RCC 7860 (cell line): ENCODE measurements around the gene MBD5.

ENCODE experiments used
- DNase-seq: peaks from one replicate; pipeline ENCODE4 v3.0.0-alpha.2; 2015; ENCODE audit warnings: low spot score
- FAIRE-seq: peaks from 2 replicates; lab custom pipeline; 2012; peaks lifted over from hg19 to GRCh38; lab: Jason Lieb, UNC

Gene MBD5

GRCh38 chr2:148106331-148106730 is 85.4 kb downstream of the MBD5 start:
- DNase-seq (no peak), FAIRE-seq (no peak)

- no peak for DNase-seq
- FAIRE-seq, result no peak
Measured at GRCh38 chr2:148108385-148108784, 87.5 kb downstream of the MBD5 start.

GRCh38 chr2:148110184-148110583 is 89.3 kb downstream of the MBD5 start:
- FAIRE-seq (no peak), DNase-seq (no peak)

GRCh38 chr2:148122788-148123187 is 101.9 kb downstream of the MBD5 start:
- peak; percentile 49 for FAIRE-seq
- DNase-seq, result no peak

GRCh38 chr2:148124271-148124670 is 103.4 kb downstream of the MBD5 start:
- FAIRE-seq, result peak; percentile 82
- peak; percentile 56 for DNase-seq

- FAIRE-seq (peak; percentile 100), DNase-seq (peak; percentile 93)
Measured at GRCh38 chr2:148130581-148130980, 109.7 kb downstream of the MBD5 start.

- DNase-seq, result peak; percentile 16
Measured at GRCh38 chr2:148132412-148132811, 111.5 kb downstream of the MBD5 start.

GRCh38 chr2:148135705-148136104 is 114.8 kb downstream of the MBD5 start:
- DNase-seq (no peak), FAIRE-seq (no peak)

More at GRCh38 chr2:148132412-148132811, 111.5 kb downstream of the MBD5 start:
- FAIRE-seq, result peak; percentile 91

GRCh38 chr2:148136441-148136840 is 115.5 kb downstream of the MBD5 start:
- no peak for DNase-seq
- no peak for FAIRE-seq

- no peak for FAIRE-seq
- DNase-seq, result no peak
Measured at GRCh38 chr2:148161909-148162435, 141.1 kb downstream of the MBD5 start.

GRCh38 chr2:148162871-148163270 is 142.0 kb downstream of the MBD5 start:
- DNase-seq, result no peak

GRCh38 chr2:148165975-148166374 is 145.1 kb downstream of the MBD5 start:
- peak; percentile 18 for FAIRE-seq
- DNase-seq, result no peak

More at GRCh38 chr2:148162871-148163270, 142.0 kb downstream of the MBD5 start:
- no peak for FAIRE-seq

GRCh38 chr2:148167241-148167766 is 146.4 kb downstream of the MBD5 start:
- FAIRE-seq, result no peak
- no peak for DNase-seq

- FAIRE-seq (no peak), DNase-seq (no peak)
Measured at GRCh38 chr2:148167855-148168254, 147.0 kb downstream of the MBD5 start.

- no peak for FAIRE-seq
Measured at GRCh38 chr2:148172131-148172753, 151.4 kb downstream of the MBD5 start.

GRCh38 chr2:148173168-148173567 is 152.3 kb downstream of the MBD5 start:
- FAIRE-seq (no peak), DNase-seq (no peak)

More at GRCh38 chr2:148172131-148172753, 151.4 kb downstream of the MBD5 start:
- no peak for DNase-seq

- no peak for DNase-seq
- no peak for FAIRE-seq
Measured at GRCh38 chr2:148177559-148177958, 156.7 kb downstream of the MBD5 start.

- DNase-seq (no peak), FAIRE-seq (no peak)
Measured at GRCh38 chr2:148179724-148180123, 158.8 kb downstream of the MBD5 start.

GRCh38 chr2:148184976-148185375 is 164.1 kb downstream of the MBD5 start:
- DNase-seq (no peak), FAIRE-seq (no peak)

GRCh38 chr2:148194882-148195281 is 174.0 kb downstream of the MBD5 start:
- DNase-seq (no peak), FAIRE-seq (no peak)

GRCh38 chr2:148201075-148202004 is 180.4 kb downstream of the MBD5 start:
- FAIRE-seq (no peak), DNase-seq (no peak)
